ENCODE measurements around the gene BARX2.

DNA sequence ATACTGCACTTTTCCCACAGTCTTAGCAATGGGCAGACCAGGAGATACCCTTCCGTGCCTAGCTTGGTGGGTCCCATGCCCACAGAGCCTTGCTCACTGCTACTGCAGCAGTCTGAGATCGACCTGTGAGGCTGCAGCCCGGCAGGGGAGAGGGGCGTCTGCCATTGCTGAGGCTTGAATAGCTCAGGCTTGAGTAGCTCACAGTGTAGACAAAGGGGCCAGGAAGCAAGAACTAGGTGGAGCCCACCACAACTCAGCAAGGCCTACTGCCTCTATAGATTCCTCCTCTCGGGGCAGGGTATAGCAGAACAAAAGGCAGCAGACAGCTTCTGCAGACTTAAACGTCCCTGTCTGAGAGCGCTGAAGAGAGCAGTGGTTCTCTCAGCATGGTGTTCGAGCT is 118.1 kb downstream of the BARX2 start:
- TF ChIP-seq CTCF (IDR thresholded peaks at IDR 0.05 in 2 of 3, conservative IDR thresholded peaks at IDR 0.05 in 1 of 3; ENCODE audit: borderline replicate concordance in 1 of 3, insufficient read depth in 1 of 3, low read depth in 2 of 3, low read length in 2 of 3) (no peak), ZNF274 (IDR thresholded peaks at IDR 0.05; ENCODE audit: low read depth, low read length) (no peak), RAD21 (IDR thresholded peaks at IDR 0.05; ENCODE audit: low read depth) (no peak), POLR2A (IDR thresholded peaks at IDR 0.05; ENCODE audit: borderline replicate concordance, extremely low read depth, insufficient read depth, insufficient read length) (no peak), EZH2 (IDR thresholded peaks at IDR 0.05) (no peak), JUND (IDR thresholded peaks at IDR 0.05) (no peak), TCF7L2 (IDR thresholded peaks at IDR 0.05; ENCODE audit: borderline replicate concordance, extremely low read depth, insufficient read depth, insufficient read length) (no peak), CEBPB (IDR thresholded peaks at IDR 0.05; ENCODE audit: low read depth) (no peak), YY1 (IDR thresholded peaks at IDR 0.05; ENCODE audit: extremely low read depth, insufficient replicate concordance, low read depth, low read length) (no peak), SRF (IDR thresholded peaks at IDR 0.05; ENCODE audit: low read depth) (no peak), ATF3 (IDR thresholded peaks at IDR 0.05) (no peak)
- TF ChIP-seq, protein P1, sequence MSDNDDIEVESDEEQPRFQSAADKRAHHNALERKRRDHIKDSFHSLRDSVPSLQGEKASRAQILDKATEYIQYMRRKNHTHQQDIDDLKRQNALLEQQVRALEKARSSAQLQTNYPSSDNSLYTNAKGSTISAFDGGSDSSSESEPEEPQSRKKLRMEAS (IDR thresholded peaks at IDR 0.05), result no peak
- TF ChIP-seq, protein P2, sequence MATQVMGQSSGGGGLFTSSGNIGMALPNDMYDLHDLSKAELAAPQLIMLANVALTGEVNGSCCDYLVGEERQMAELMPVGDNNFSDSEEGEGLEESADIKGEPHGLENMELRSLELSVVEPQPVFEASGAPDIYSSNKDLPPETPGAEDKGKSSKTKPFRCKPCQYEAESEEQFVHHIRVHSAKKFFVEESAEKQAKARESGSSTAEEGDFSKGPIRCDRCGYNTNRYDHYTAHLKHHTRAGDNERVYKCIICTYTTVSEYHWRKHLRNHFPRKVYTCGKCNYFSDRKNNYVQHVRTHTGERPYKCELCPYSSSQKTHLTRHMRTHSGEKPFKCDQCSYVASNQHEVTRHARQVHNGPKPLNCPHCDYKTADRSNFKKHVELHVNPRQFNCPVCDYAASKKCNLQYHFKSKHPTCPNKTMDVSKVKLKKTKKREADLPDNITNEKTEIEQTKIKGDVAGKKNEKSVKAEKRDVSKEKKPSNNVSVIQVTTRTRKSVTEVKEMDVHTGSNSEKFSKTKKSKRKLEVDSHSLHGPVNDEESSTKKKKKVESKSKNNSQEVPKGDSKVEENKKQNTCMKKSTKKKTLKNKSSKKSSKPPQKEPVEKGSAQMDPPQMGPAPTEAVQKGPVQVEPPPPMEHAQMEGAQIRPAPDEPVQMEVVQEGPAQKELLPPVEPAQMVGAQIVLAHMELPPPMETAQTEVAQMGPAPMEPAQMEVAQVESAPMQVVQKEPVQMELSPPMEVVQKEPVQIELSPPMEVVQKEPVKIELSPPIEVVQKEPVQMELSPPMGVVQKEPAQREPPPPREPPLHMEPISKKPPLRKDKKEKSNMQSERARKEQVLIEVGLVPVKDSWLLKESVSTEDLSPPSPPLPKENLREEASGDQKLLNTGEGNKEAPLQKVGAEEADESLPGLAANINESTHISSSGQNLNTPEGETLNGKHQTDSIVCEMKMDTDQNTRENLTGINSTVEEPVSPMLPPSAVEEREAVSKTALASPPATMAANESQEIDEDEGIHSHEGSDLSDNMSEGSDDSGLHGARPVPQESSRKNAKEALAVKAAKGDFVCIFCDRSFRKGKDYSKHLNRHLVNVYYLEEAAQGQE (IDR thresholded peaks at IDR 0.05; ENCODE audit: low read depth), result no peak
- TF ChIP-seq, protein P3, sequence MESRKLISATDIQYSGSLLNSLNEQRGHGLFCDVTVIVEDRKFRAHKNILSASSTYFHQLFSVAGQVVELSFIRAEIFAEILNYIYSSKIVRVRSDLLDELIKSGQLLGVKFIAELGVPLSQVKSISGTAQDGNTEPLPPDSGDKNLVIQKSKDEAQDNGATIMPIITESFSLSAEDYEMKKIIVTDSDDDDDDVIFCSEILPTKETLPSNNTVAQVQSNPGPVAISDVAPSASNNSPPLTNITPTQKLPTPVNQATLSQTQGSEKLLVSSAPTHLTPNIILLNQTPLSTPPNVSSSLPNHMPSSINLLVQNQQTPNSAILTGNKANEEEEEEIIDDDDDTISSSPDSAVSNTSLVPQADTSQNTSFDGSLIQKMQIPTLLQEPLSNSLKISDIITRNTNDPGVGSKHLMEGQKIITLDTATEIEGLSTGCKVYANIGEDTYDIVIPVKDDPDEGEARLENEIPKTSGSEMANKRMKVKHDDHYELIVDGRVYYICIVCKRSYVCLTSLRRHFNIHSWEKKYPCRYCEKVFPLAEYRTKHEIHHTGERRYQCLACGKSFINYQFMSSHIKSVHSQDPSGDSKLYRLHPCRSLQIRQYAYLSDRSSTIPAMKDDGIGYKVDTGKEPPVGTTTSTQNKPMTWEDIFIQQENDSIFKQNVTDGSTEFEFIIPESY (IDR thresholded peaks at IDR 0.05; ENCODE audit: extremely low read depth, insufficient replicate concordance, low read length), result no peak
